Breast epithelium (tissue), 3 donors: ENCODE data around the gene NME7.

Source experiments
- CTCF ChIP-seq, 3 donors: fragments of 450-650 bp; IDR thresholded peaks; one replicate each; pipeline ENCODE4 v1.5.1; 2016 to 2017; ENCODE audit warnings: antibody characterized with exemption in 3 of 3, mild to moderate bottlenecking in 3 of 3, moderate library complexity in 3 of 3
- POLR2A ChIP-seq: fragments of 450-650 bp; IDR thresholded peaks from one replicate; pipeline ENCODE4 v1.6.1; 2016; ENCODE audit warnings: antibody characterized with exemption, mild to moderate bottlenecking, moderate library complexity
- POLR2AphosphoS5 ChIP-seq, 3 donors: sonication (generic); formaldehyde crosslinking; IDR thresholded peaks; one replicate each; pipeline ENCODE4 v1.6.1; 2017; ENCODE audit warnings: antibody characterized with exemption in 3 of 3

- no peak for TF ChIP-seq CTCF (IDR thresholded peaks at IDR 0.05)
- TF ChIP-seq POLR2A = no peak
- TF ChIP-seq POLR2AphosphoS5 (IDR thresholded peaks at IDR 0.05) = no peak
Observed at GRCh38 chr1:169180174-169180573, 187.4 kb downstream of the NME7 start.
